Middle frontal gyrus (tissue), 1 donor: ENCODE results near the gene TPCN2.

ENCODE experiments used
- DNase-seq: peaks from one replicate; pipeline ENCODE4 v3.0.0-alpha.2; 2015; ENCODE audit warnings: low spot score; ENCODE audit errors: extremely low spot score

The TPCN2 gene

GRCh38 chr11:69111624-69112542 is 63.2 kb downstream of the TPCN2 start:
- no peak for DNase-seq

- no peak for DNase-seq
These were observed 64.5 kb downstream of the TPCN2 start for GRCh38 chr11:69113226-69113625.

GRCh38 chr11:69113646-69114340 is 65.1 kb downstream of the TPCN2 start:
- DNase-seq: no peak

GRCh38 chr11:69114362-69114761 is 65.6 kb downstream of the TPCN2 start:
- no peak for DNase-seq

- DNase-seq: no peak
These were observed 66.2 kb downstream of the TPCN2 start for GRCh38 chr11:69114811-69115523.

GRCh38 chr11:69115586-69116560 is 67.1 kb downstream of the TPCN2 start:
- no peak for DNase-seq

- no peak for DNase-seq
These were observed 67.9 kb downstream of the TPCN2 start for GRCh38 chr11:69116671-69117070.

GRCh38 chr11:69119190-69119589 is 70.5 kb downstream of the TPCN2 start:
- DNase-seq: no peak

GRCh38 chr11:69120096-69120875 is 71.6 kb downstream of the TPCN2 start:
- no peak for DNase-seq

GRCh38 chr11:69121021-69121420 is 72.3 kb downstream of the TPCN2 start:
- DNase-seq: no peak

GRCh38 chr11:69121621-69122325 is 73.0 kb downstream of the TPCN2 start:
- DNase-seq: no peak

- no peak for DNase-seq
These were observed 73.5 kb downstream of the TPCN2 start for GRCh38 chr11:69122326-69122629.

GRCh38 chr11:69122630-69123431 is 74.1 kb downstream of the TPCN2 start:
- DNase-seq: no peak

GRCh38 chr11:69123593-69124545 is 75.1 kb downstream of the TPCN2 start:
- no peak for DNase-seq

GRCh38 chr11:69125861-69126260 is 77.1 kb downstream of the TPCN2 start:
- DNase-seq: no peak

GRCh38 chr11:69126286-69126685 is 77.6 kb downstream of the TPCN2 start:
- no peak for DNase-seq

- no peak for DNase-seq
These were observed 78.5 kb downstream of the TPCN2 start for GRCh38 chr11:69127081-69127850.
